Activated CD8-positive, alpha-beta memory T cell treated with anti-CD3 and anti-CD28 coated beads, Interleukin-2, amount 50 U/mL, for 24 hours (primary cell): ENCODE data around the gene SERPINI1.
A peak's percentile ranks its signal among the peaks of the same experiment; 100 is the strongest.

Source experiments
- DNase-seq: peaks from one replicate; pipeline ENCODE4 v3.0.0-alpha.2; 2020; ENCODE audit errors: extremely low read depth

The SERPINI1 gene

DNA sequence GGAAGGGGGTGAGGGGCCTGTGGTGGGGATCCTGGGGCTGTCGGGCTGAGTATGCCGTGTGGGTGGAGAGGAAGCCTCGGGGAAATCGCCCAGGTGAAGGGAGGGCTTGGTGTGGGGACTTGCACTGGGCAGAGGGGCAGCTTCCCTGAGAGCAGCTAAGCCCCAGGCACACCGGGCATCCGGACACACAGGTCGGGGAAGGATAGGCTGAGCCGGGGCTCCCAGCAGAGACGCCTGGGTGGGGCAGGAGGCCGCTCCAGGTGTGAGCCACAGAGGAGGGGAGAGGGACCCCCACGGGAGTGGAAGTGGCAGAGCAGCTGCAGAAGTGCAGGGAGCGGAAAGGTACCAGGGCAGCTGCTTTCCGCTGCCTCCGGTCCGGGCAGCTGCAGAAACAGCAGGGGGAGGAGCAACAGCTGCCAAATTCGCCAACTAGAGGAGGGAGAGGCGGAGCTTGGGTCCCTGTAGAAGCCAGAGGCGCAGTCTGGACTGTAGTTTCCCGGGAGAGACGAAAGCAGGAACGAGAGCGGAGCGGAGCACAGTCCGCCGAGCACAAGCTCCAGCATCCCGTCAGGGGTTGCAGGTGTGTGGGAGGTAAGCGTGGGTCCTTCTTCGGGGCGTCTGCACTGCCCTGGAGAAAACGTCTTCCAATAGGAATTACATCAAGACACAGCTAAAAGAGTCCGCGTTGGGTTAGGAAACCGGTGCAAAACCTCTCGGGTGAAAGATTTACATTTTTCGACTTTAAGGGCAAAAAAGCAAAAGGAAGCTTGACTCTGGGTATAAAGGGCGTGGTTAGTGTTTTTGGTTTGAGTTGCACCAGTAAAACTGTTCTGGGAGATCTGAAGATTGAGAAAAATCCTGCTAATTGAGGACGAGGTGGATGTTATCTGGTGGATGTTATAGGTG, at the start of gene SERPINI1:
TSS of gene SERPINI1 (plus strand) at position 489 of the 906 bp plus-strand sequence. CDS start 53,408 bp downstream, outside the sequence.
- DNase-seq = peak; percentile 40

DNA sequence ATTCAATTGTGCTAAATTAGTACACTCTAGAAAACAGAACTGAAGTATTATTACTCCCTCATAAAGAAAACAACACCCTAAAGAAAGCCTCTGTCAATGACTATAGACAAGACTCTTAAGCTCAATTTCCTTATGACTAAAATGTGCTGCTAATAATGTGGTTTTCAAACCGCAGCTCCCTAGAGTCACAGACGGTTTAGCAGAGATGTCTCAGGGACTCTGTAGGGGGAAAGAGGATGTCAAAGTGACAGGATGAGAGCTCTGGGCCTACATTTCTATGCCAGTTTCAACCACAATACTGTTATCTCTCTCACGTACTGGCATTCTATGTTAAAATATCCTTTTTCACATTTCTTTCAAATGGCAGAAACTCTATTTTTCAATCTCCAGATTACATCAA, 44.2 kb upstream of the SERPINI1 start:
- DNase-seq = no peak

GRCh38 chr3:167694121-167694520, 41.4 kb upstream of the SERPINI1 start:
- no peak for DNase-seq

GRCh38 chr3:167700046-167700445, 35.5 kb upstream of the SERPINI1 start:
- no peak for DNase-seq

DNA sequence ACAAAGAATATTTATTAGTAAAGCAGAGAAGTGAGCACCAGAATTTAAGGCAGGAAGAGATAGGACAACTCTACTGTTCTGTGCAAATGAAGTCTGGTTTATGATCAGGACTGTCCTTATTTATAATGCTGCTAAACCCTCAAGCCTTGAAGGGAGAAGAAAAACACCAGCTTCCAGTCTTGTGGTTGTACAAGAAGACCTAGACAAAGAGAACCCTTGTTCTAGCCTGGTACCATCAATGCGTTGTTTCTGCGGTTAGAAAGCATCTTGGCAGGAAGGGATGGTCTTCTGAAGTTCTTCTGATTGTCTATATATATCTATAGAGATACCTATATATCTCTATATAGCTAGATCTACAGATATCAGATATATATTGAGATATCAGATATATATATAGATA, 34.6 kb upstream of the SERPINI1 start:
- no peak for DNase-seq

DNA sequence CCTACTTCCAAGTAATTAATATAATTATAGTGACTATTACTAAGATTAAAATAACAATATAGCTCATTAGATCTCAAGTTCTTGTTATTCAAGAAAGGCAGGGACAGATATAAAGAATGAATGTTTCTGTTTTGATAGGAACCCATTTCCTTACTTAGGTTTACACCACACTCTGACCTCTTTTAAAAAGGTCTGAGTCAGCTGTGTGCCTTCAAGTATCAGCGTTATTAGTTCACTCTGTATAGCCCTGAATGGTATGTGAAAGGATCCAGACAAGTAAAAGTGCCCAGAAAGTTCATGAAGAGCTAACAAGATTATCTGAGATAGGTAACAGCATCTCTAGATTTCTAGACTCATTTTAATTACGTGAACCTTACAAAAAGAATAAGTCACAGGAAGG, 29.7 kb upstream of the SERPINI1 start:
- no peak for DNase-seq

GRCh38 chr3:167709690-167710089, 25.8 kb upstream of the SERPINI1 start:
- no peak for DNase-seq

- DNase-seq = no peak
These were observed 25.0 kb upstream of the SERPINI1 start for GRCh38 chr3:167710552-167710951.

DNA sequence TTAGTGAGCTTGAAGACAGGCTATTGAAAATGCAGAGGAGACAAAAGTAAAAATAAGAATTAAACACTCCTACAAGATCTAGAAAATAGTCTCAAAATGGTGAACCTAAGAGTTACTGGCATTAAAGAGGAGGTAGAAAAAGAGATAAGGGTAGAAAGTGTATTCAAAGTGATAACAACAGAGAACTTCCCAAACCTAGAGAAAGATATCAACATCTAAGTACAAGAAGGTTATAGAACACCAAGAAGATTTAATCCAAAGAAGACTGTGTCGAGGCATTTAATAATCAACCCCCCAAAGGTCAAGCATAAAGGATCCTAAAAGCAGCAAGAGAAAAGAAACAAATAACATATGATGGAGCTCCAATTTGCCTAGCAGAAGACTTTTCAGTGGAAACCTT, 24.1 kb upstream of the SERPINI1 start:
- no peak for DNase-seq

- DNase-seq = no peak
These were observed 23.1 kb upstream of the SERPINI1 start for GRCh38 chr3:167712445-167712844.

DNA sequence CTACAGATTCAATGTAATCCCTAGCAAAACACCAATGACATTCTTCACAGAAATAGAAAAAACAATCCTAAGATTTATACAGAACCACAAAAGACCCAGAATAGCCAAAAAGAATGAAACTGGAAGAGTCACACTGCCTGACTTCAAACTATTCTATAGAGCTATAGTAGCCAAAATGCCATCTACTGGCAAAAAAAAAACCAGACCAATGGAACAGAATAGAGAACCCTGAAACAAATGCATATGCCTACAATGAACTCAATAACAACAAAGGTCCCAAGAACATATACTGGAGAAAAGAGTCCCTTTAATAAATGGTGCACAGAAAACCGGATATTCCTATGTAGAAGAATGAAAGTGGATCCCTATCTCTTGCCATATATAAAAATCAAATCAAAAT, 20.6 kb upstream of the SERPINI1 start:
- no peak for DNase-seq

DNA sequence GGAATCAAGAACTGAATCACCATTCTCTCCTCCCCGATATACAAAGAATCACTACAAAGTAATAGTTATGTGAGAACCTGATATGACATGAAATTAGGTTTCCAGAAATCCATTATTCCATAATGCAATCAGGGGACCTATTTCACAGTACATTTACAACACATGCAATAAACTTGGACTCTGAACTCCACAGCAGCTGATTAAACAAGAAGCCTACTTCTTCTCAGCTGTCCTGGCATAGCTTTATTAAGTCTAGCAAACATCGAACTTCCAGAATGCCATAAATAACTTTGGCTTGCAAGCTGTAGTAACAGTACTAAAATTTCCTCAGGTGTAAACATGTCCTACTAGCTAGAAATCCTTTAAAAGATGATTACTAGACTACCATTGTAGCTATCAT, 18.6 kb upstream of the SERPINI1 start:
- no peak for DNase-seq

DNA sequence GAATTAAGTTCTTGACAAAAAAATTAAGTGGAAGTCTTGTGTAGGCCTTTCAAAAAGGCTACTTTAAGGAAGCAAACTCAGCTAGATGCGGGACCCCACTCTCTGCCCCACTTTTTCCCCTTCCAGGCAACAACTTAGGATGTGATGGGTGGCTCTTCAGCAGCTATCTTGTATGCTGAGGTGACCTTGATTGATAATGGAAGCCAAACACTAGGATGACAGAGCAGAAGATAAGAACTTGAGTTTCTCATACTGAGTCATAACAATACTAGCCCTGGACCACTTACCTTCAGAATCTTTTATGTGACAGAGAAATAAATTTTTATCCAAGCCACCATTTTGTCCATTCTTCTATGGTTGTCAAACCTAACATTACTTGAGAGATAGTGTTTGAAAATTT, 16.9 kb upstream of the SERPINI1 start:
- DNase-seq = no peak

GRCh38 chr3:167723025-167723512, 12.5 kb upstream of the SERPINI1 start:
- no peak for DNase-seq

- DNase-seq = no peak
These were observed 11.6 kb upstream of the SERPINI1 start for GRCh38 chr3:167723872-167724271.

DNA sequence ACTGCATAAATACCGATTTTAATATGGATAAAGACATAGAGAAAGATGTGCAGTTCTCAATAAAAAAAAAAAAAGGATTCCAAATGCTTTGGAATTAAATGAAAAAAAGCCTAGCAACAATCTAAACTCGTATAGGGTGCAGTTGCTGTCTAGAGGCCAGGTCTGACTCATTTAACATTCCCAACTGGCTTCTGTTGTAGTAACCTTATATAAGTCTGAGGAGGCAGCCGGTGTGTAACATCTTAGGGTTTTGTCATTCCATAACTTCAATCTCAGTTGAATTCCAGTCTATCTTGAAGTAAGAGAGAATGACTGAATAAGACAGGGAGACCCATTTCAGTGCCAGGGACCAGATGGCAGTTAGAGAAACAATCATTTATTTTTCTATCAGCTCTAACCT, 7.3 kb upstream of the SERPINI1 start:
- no peak for DNase-seq

DNA sequence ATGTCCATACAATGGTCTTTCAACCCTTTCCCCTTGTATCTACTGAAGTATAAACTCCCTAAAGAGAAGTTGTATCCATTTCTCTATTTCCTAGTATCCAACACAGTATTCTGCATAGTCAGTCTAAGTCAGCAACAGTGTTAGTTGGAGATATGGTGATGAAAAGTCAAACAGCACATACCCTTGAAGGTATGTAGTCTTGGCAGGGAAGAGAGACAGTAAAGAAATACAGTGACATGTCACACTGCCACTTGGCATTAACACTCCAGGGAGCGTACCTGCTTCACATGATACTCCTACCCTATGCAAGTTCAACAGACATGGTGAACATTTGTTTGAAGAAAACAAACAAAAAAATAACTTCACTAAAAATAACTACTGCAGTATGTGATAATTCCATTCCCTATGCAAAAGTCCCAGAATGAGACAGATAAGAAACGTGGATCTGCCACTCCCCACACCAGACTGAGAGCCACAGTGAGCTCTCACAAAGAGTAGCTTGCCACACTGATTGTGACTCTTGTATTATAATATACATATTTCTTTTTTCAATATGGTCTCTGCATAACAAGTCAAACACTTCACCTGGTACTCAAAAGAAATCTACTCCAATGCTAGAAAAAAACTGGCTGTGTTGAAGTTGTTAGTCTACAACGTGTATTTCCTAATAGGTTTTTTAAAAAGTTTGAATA, 6.7 kb upstream of the SERPINI1 start:
- DNase-seq = no peak

DNA sequence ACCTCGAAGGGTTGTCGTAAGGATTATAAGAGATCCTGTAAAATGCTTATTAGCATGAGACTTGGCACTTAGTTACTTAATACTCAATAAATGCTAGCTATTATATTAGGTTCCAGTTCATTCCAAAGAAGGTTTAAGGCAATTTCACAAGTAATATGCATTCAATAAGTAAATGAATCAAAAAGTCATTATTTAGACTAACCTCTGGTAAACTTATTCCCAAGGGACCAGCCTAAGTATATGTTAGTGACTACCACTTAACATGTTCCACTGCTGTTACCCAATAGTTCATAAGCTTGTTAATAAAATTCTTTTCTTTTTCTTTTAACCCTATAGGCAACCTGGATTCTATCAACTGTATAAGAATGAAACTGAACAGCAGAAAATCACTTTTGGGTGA, 5.9 kb upstream of the SERPINI1 start:
- DNase-seq = no peak

GRCh38 chr3:167731393-167731792, 4.1 kb upstream of the SERPINI1 start:
- no peak for DNase-seq

DNA sequence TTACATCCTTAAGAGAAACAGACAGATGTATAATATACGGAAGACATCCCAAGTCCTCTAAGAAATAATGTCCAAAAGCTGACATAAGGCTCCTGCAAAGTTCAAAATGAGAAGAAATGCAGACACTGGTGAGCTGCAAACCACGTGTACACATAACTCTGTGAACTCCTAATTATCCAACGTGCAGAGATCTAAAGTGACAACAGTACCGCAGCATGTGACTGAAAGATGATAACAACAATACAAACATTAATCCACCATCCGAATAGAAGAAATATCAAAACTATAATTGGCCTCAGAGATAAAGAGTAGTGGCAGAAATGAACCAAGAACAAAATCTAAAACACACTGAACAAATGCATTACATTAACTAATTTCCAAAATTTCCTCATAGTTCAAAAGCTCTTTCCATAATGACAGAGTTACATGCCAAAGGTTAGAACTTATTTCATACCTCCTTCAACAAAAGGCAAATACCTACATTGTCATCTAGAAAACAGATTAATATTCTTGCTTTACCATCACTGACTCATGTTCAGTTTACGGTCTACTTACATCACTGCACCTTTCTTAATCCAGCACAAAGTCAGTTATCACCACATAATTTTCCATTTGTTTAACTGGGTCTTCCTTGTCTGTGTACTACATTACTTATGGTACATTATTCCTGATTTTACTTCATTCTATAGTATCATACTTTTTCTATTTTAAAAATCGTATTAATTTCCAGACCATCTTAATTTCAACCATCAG, 3.0 kb upstream of the SERPINI1 start:
- DNase-seq = no peak

DNA sequence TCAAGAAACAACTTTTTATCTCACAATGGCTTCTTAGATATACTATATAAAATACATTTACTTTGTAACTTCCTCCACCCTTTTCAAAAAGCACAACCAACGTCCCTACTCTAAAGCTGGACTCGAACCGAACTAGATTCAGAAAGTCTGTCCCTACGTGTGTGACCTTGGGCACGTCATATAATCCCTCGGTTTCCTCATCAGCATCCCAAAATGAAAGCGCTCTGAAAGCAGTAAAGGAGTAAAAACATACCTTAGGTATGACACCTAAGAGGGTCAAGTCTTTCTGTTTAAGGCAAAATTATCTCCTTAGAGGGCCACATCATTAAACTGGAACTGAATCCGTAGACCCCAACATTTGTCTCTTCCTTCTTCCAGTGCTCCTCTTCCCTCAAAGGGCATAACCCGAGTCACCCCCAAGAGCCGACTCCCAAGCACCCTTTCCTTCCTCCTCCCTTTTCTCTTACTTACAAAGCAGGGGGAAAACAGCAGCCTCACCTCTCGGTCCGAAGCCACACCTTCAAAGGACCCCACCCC, 1.5 kb upstream of the SERPINI1 start:
- no peak for DNase-seq
